HG02571 (cell line): ENCODE results near the gene CYBRD1.

Source experiments
- ATAC-seq: cut with Tn5 transposase; IDR thresholded peaks from one replicate; pipeline ENCODE4 v1.9.1; 2021; ENCODE audit warnings: mild to moderate bottlenecking, moderate library complexity; ENCODE audit not compliant: unreplicated experiment

CYBRD1 gene

GRCh38 chr2:171595896-171596295, 73.6 kb downstream of the CYBRD1 start:
- no peak for ATAC-seq

- peak; percentile 91 for ATAC-seq
These were observed 76.5 kb downstream of the CYBRD1 start for GRCh38 chr2:171598713-171599319.

- no peak for ATAC-seq
These were observed 77.9 kb downstream of the CYBRD1 start for GRCh38 chr2:171600126-171600525.

DNA sequence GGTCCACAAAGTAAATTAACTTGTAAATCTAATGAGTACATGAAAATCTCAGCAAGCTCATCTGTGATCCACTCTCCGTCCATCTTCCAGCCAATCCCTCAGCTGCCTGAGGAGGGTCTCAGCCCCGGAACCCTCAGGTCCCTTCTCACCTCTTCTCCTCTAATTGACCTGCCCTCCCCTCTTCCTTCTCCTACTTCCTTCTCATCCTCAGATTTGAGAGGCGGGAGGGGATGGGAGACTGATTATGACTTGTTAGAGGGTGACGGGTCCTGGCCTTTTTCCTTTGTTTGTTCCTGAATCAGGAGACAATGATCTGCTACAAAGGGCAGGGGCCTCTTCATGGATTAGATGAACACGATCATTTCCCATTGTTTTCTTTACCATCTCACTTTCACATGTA, 80.1 kb downstream of the CYBRD1 start:
- ATAC-seq, result no peak
